Sigmoid colon (tissue), 4 donors: ENCODE results near the gene POLE.

Experiments used
- CTCF ChIP-seq, 4 experiments: fragments of 450-650 bp in 3 of 4; fragments of 200-600 bp in 1 of 4; IDR thresholded peaks; one replicate each; pipeline ENCODE4 v1.5.1; 2016 to 2019; ENCODE audit warnings: antibody characterized with exemption in 4 of 4, mild to moderate bottlenecking in 3 of 4, moderate library complexity in 2 of 4
- POLR2A ChIP-seq, 2 donors: fragments of 450-650 bp; IDR thresholded peaks; one replicate each; pipeline ENCODE4 v1.6.1; 2016; ENCODE audit warnings: antibody characterized with exemption in 2 of 2, mild to moderate bottlenecking in 2 of 2, moderate library complexity in 2 of 2
- POLR2AphosphoS5 ChIP-seq, 4 donors: sonication (generic); formaldehyde crosslinking; IDR thresholded peaks; one replicate each; pipeline ENCODE4 v1.6.1; 2017; ENCODE audit warnings: antibody characterized with exemption in 4 of 4

GRCh38 chr12:132619386-132620112, 67.6 kb downstream of the POLE start:
- no peak for TF ChIP-seq POLR2AphosphoS5 (IDR thresholded peaks at IDR 0.05)
- TF ChIP-seq POLR2A (IDR thresholded peaks at IDR 0.05) = no peak
- no peak for TF ChIP-seq CTCF (IDR thresholded peaks at IDR 0.05)
